ENCODE measurements around the gene PLPPR3.
"Not testable (repeated sequence)": the region's sequence is repeated elsewhere in the genome, so short reads cannot be mapped to it uniquely, and the experiment has no call there.

Gene PLPPR3

DNA sequence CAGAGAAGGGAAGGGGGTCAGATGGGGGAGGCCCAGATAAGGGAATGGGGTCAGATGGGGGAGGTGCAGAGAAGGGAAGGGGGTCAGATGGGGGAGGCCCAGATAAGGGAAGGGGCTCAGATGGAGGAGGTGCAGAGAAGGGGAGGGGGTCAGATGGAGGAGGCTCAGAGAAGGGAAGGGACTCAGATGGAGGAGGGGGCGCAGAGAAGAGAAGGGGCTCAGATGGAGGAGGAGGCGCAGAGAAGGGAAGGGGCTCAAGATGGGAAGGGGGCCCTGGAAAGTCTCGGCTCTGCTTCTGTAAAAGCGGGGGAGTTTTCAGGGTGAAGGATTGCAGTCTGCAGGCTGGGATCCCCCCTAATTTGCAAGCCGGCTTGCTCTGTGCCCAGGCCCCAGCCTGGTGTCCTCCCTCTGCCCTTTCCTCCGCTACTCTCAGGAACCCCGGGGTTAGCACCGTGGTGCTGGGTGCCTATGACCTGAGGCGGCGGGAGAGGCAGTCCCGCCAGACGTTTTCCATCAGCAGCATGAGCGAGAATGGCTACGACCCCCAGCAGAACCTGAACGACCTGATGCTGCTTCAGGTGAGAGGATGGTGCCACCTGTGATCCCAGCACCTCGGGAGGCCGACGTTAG, 7.5 kb upstream of the PLPPR3 start:
- DNase-seq (ENCODE audit: low read depth, low spot score): no peak

- no peak for DNase-seq (ENCODE audit: low read depth, low spot score)
These were observed 6.1 kb upstream of the PLPPR3 start, which contains the start of gene AZU1 for GRCh38 chr19:827710-828321. Gene AZU1 (plus strand): TSS chr19:827837. CDS start chr19:827847, 10 bp downstream.

GRCh38 chr19:827314-827709, 5.6 kb upstream of the PLPPR3 start:
- no peak for DNase-seq (ENCODE audit: low read depth, low spot score)

- no peak for DNase-seq (ENCODE audit: low read depth, low spot score)
These were observed 4.3 kb upstream of the PLPPR3 start for GRCh38 chr19:825897-826644.

DNA sequence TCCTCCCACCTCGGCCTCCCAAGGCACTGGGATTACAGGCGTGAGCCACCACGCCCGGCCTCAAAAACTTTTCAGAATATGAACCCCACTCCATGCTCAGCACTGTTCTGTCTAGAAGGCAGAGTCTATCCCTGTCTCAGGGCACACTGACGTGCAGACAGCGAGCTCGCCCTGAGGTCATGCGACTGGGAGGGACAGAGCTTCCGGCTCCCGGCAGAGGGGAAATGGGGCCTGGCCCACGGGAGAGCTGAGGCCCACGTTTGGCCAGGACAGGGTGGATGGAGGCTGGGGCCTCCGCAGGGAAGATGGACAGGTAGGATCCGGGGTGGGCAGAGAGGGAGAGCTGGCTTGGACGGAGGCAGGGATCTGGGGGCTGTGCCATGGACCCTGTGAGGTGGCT, 3.1 kb upstream of the PLPPR3 start:
- no peak for DNase-seq (ENCODE audit: low read depth, low spot score)

DNA sequence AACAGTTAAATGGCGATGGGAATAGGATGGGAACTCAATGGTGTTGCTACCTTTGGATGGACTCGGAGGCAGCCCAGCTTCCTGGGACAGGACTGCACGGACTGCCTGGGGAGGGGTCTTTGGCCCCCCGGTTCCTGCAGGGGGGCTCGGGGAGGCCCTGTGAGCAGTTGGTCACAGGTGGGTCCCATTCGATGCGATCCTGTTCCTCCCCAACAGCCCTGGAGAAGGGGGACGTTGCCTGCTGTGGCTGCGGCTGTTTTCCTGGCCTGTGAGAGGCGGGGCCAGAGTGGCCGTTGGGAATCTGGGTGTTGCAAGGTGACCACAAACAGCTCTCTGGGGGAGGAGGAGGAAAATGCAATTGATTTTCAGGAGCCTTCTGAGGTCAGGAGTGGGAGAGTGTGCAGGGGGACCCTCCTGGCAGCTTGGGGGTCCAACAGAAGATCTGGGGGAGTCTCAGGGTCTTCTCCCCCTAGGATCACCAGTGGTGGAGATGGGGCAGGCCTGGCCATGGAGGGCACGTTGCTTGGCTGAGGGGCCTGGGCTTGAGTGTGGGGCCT, 1.9 kb upstream of the PLPPR3 start:
- DNase-seq (ENCODE audit: low read depth, low spot score): no peak

GRCh38 chr19:821231-821824, 427 bp downstream of the PLPPR3 start:
- DNase-seq (ENCODE audit: low read depth, low spot score): no peak

GRCh38 chr19:820212-820611, 1.5 kb downstream of the PLPPR3 start:
- DNase-seq (ENCODE audit: low read depth, low spot score): not testable (repeated sequence)

- no peak for DNase-seq (ENCODE audit: low read depth, low spot score)
These were observed 5.3 kb downstream of the PLPPR3 start for GRCh38 chr19:816500-816857.

GRCh38 chr19:815775-816499, 5.8 kb downstream of the PLPPR3 start:
- DNase-seq (ENCODE audit: low read depth, low spot score): no peak

- no peak for DNase-seq (ENCODE audit: low read depth, low spot score)
These were observed 6.5 kb downstream of the PLPPR3 start for GRCh38 chr19:815079-815774.

GRCh38 chr19:814152-815078, 7.3 kb downstream of the PLPPR3 start:
- no peak for DNase-seq (ENCODE audit: low read depth, low spot score)

GRCh38 chr19:813219-814151, 8.3 kb downstream of the PLPPR3 start:
- no peak for DNase-seq (ENCODE audit: low read depth, low spot score)

- DNase-seq (ENCODE audit: low read depth, low spot score): no peak
These were observed 9.0 kb downstream of the PLPPR3 start for GRCh38 chr19:812747-813218.

GRCh38 chr19:812049-812746, 9.6 kb downstream of the PLPPR3 start:
- no peak for DNase-seq (ENCODE audit: low read depth, low spot score)

- DNase-seq (ENCODE audit: low read depth, low spot score): no peak
These were observed 10.2 kb downstream of the PLPPR3 start for GRCh38 chr19:811506-812048.

GRCh38 chr19:810883-811489, 10.8 kb downstream of the PLPPR3 start:
- DNase-seq (ENCODE audit: low read depth, low spot score): no peak
